Right lobe of liver (tissue), 4 donors: ENCODE results near the gene EIF2S1.

ENCODE experiments used
- POLR2A ChIP-seq: fragments of 450-650 bp; IDR thresholded peaks from one replicate; pipeline ENCODE4 v1.6.1; 2017; ENCODE audit warnings: antibody characterized with exemption, mild to moderate bottlenecking
- TF ChIP-seq, protein P1 (sequence below), 4 donors: fragments of 200-600 bp in 3 of 4; fragments of 450-650 bp in 1 of 4; IDR thresholded peaks; one replicate each; pipeline versions ENCODE4 v1.5.1 to v1.8.0; 2016 to 2022; ENCODE audit warnings: antibody characterized with exemption in 4 of 4, mild to moderate bottlenecking in 2 of 4
- donor health status: DM: no; HTN: no; CAD: no.
- donor health status: DM: no; HTN: no; CAD: no.
- donor health status: DM: no; HTN: yes; CAD: no.

GRCh38 chr14:67409461-67409860 is 49.3 kb downstream of the EIF2S1 start:
- TF ChIP-seq, protein P1, sequence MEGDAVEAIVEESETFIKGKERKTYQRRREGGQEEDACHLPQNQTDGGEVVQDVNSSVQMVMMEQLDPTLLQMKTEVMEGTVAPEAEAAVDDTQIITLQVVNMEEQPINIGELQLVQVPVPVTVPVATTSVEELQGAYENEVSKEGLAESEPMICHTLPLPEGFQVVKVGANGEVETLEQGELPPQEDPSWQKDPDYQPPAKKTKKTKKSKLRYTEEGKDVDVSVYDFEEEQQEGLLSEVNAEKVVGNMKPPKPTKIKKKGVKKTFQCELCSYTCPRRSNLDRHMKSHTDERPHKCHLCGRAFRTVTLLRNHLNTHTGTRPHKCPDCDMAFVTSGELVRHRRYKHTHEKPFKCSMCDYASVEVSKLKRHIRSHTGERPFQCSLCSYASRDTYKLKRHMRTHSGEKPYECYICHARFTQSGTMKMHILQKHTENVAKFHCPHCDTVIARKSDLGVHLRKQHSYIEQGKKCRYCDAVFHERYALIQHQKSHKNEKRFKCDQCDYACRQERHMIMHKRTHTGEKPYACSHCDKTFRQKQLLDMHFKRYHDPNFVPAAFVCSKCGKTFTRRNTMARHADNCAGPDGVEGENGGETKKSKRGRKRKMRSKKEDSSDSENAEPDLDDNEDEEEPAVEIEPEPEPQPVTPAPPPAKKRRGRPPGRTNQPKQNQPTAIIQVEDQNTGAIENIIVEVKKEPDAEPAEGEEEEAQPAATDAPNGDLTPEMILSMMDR (IDR thresholded peaks at IDR 0.05): no peak
- TF ChIP-seq POLR2A: no peak
